ENCODE data around the gene DLG2. TPM values are rescaled to one million over a fixed set of nuclear protein-coding genes. Genes with fewer than 3 reads are reported as not detected.
A peak's percentile ranks its signal among the peaks of the same experiment; 100 is the strongest.

Gene DLG2
- total and polyA plus RNA-seq, 12 donors, result 1.0 to 14.8 (median 7.4) TPM

DNA sequence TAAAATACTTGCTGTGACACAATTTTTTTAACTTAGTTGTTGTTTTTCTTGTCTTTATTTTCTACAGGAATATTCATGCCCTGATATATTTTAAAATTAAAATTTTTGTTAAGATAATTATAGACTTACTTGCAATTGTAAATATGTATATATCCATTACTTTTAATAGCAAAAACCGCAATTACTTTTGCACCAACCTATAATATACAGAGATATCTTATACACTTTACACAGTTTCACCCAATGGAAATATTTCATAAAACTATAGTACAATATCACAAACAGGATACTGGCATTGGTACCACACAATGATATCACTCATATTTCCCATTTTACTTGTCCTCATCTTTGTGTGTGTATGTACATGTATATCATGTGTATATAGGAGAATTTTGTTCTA lies 188.8 kb downstream of the DLG2 start:
- no peaks in the 10 kb centered on the region for H3K27me3 ChIP-seq
- DNase-seq (no peak), ATAC-seq (no peak)
- no peak overlapping the region for H3K4me3 ChIP-seq
- H3K9me3 ChIP-seq, result peaks cover 0 to 38% (median 22%) of the 10 kb centered on the region in 11 donors
- intact Hi-C loops (cut with DNase I), result no loop called here
- no peak overlapping the region for H3K27ac ChIP-seq
- 93 to 95% methylated on average over 1 of the region's 1 CpG for WGBS, 2 donors
- H3K4me1 ChIP-seq, result no peaks in the 10 kb centered on the region
- H3K36me3 ChIP-seq, result no peaks in the 10 kb centered on the region
- TF ChIP-seq, protein P1, sequence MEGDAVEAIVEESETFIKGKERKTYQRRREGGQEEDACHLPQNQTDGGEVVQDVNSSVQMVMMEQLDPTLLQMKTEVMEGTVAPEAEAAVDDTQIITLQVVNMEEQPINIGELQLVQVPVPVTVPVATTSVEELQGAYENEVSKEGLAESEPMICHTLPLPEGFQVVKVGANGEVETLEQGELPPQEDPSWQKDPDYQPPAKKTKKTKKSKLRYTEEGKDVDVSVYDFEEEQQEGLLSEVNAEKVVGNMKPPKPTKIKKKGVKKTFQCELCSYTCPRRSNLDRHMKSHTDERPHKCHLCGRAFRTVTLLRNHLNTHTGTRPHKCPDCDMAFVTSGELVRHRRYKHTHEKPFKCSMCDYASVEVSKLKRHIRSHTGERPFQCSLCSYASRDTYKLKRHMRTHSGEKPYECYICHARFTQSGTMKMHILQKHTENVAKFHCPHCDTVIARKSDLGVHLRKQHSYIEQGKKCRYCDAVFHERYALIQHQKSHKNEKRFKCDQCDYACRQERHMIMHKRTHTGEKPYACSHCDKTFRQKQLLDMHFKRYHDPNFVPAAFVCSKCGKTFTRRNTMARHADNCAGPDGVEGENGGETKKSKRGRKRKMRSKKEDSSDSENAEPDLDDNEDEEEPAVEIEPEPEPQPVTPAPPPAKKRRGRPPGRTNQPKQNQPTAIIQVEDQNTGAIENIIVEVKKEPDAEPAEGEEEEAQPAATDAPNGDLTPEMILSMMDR (IDR thresholded peaks at IDR 0.05), result no peak

DNA sequence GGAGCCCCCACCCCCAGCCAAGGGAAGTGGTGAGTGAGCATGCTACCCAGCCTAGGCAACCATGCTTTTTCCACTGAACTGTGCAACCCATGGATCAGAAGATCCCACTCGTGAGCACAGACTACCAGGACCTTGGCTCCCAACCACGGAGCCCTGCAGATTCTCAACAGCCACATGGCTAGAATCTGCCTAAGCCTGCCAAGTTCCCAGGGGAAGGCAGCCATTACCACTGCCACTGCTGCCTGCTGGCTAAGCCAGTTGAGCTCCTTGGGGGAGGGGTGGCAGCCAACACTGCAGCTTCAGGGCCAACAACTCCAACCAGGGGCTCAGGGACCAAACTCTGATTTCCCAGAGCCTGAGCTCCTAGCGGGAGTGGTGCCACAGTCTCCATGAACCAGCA lies 195.8 kb downstream of the DLG2 start:
- WGBS, 2 donors, result 63 to 64% methylated on average over 3 of the region's 3 CpGs
- peak in 1 of 2 donors; percentile 6 for DNase-seq
- TF ChIP-seq, protein P1 (IDR thresholded peaks at IDR 0.05), result no peak
- Histone ChIP-seq H3K27me3 (no peaks in the 10 kb centered on the region), H3K4me1 (no peaks in the 10 kb centered on the region), H3K27ac (no peak overlapping the region), H3K9me3 (peaks cover 0 to 65% (median 23%) of the 10 kb centered on the region in 11 donors), H3K36me3 (no peaks in the 10 kb centered on the region), H3K4me3 (no peak overlapping the region)
- peak in 7 of 8 donors; percentile 39 to 74 (median 61) for ATAC-seq
- intact Hi-C loops (cut with DNase I), result no loop called here

DNA sequence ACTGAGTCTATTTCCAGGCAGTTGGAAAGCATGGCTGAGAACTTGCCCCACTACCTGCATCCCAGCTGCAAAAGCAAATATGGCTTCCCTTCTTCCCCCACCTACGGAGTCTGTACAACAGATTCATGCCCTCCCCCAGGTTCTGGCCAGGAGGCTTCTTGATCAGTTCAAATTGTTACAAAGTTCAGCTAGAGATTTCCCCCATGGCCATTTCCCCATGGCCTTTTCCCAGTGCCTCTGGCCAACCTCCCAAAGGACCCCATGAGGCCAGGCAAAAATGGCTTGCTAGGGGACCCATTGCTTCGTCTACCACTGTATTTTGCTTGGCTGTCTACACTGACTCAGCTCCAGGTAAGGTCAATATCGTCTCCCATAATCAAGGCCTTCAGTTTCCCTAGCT lies 203.3 kb downstream of the DLG2 start:
- no peak overlapping the region for H3K27ac ChIP-seq
- ATAC-seq, result no peak
- H3K4me1 ChIP-seq, result no peaks in the 10 kb centered on the region
- H3K4me3 ChIP-seq, result no peak overlapping the region
- no peaks in the 10 kb centered on the region for H3K27me3 ChIP-seq
- DNase-seq, result no peak
- no peaks in the 10 kb centered on the region for H3K36me3 ChIP-seq
- TF ChIP-seq, protein P1 (IDR thresholded peaks at IDR 0.05), result no peak
- intact Hi-C loops (cut with DNase I), result no loop called here
- H3K9me3 ChIP-seq, result peaks cover 0 to 52% (median 0%) of the 10 kb centered on the region in 11 donors
- WGBS, 2 donors, result 84 to 93% methylated on average over 3 of the region's 3 CpGs

DNA sequence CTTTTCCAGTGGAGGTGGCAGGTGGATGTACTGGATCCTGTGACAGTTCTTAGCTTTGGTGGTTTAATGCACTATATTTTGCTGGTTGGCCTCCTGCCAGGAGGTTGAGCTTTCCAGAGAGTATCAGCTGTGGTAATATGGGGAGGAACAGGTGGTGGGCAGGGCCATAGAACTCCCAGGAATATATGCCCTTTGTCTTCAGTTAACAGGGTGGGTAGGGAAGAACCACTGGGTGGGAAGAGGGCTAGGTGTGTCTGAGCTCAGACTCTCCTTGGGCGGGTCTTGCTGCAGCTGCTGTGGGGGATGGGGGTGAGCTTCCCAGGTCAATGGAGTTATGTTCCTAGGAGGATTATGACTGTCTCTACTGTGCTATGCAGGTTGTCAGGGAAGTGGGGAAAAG lies 203.8 kb downstream of the DLG2 start:
- Histone ChIP-seq H3K4me1 (no peaks in the 10 kb centered on the region), H3K9me3 (peaks cover 0 to 55% (median 0%) of the 10 kb centered on the region in 11 donors), H3K36me3 (no peaks in the 10 kb centered on the region), H3K27ac (no peak overlapping the region), H3K27me3 (no peaks in the 10 kb centered on the region), H3K4me3 (no peak overlapping the region)
- TF ChIP-seq, protein P1 (IDR thresholded peaks at IDR 0.05), result no peak
- intact Hi-C loops (cut with DNase I), result no loop called here
- no peak for DNase-seq
- ATAC-seq, result no peak
- 87 to 92% methylated on average over 1 of the region's 1 CpG for WGBS, 2 donors

All from heart right ventricle (tissue), 16 donors.